GM11168 (cell line): ENCODE data around the gene ZNF75A.
"Not testable (repeated sequence)": the region's sequence is repeated elsewhere in the genome, so short reads cannot be mapped to it uniquely, and the experiment has no call there.

ENCODE experiments used
- in situ Hi-C: fragments of 300-500 bp; cut with MboI; formaldehyde crosslinking; loops from one replicate; pipeline ENCODE4 v1.12.0; 2022; ENCODE audit warnings: low sequenced_read_pairs; ENCODE audit not compliant: unreplicated experiment

ZNF75A gene

GRCh38 chr16:3305109-3306068, at the start of gene ZNF75A, which contains the start of gene TIGD7:
ZNF75A (plus strand) TSS chr16:3305497; CDS start chr16:3308429, 2,932 bp downstream.
TIGD7 (minus strand) TSS chr16:3305430; CDS start chr16:3300614, 4,816 bp downstream.
- in situ Hi-C loops = no loop called here

DNA sequence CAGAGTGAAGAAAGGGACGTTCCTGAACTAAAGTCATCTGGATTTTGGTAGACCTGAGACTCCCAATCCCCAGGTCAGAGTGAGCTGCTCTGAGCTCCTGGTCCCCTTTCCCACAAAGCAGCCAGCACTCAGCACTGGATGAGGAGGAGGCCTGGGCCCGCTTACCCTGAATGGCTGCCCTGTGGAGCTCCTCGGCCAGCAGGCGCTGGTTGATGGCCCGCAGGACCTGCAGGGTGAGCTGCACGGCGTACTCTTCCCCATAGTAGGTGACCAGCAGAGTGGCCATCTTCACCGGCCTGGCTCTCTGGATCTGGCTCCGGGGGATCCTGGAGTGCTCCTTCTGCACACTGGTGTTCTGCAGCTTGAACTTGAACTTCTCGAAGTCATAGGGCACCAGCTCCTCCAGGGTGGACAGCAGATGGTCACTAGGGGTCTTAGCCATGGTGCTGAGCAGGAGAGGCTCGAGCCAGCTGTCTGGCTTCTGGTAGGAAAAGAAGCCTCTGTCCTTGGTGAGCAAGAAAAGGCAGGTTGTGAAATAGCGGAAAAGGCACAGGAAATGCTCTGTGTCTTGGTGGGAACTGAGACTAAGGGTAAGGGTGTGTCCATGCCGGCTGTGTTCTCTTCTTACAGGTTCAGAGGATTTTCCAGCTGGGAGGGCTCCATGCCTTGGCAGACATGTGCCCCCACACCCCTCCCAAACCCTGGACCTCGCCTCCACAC, 49.0 kb upstream of the ZNF75A start, which contains the start of gene MEFV:
Gene MEFV, minus strand, starts transcription at position 488 of the 720 bp plus-strand sequence. Its CDS starts 46 bp downstream, at position 442.
- in situ Hi-C loops = no loop called here

DNA sequence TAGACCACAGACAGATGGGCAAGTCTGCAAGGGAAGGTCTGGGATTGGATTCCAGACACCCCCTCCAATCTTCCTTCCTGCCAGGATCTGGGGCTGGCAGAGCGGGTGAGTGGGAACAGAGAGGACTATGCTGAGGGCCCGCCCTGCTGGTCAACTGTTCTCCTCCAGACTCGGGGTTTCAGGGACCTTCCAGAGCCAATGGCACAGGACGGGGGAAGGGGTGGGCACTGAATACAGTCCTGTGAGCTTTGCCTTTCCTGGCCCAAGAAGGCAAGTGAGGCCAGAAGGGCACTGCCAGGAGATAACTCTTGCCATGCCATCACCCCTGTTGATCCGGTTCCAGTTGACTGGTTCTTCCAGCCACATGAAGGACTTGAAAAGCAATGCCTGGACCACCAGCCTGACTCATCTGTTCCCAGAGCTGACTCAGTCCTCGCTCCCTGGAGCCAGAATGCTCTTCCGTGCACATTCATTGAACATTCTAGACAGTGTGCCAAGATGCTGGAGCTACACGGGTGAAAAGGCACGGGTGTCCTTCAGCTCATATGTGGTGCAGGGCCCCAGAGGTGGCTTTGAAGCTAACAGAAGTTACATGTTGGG, 48.3 kb upstream of the ZNF75A start:
- in situ Hi-C loops = no loop called here

DNA sequence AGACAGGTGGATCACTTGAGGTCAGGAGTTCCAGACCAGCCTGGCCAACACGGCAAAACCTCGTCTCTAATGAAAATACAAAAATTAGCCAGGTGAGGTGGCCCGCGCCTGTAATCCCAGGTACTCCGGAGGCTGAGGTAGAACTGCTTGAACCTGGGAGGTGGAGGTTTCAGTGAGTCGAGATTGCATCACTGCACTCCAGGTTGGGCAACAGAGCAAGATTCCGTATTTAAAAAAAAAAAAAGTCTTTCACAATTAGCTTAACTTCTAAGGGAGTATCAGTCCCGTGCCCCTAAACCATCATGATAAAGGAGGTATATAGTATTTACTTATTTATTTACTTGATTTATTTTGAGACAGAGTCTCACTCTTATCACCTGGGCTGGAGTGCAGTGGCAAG, 45.5 kb upstream of the ZNF75A start:
- in situ Hi-C loops = no loop called here

GRCh38 chr16:3262517-3262916, 42.8 kb upstream of the ZNF75A start:
- in situ Hi-C loops = no loop called here

DNA sequence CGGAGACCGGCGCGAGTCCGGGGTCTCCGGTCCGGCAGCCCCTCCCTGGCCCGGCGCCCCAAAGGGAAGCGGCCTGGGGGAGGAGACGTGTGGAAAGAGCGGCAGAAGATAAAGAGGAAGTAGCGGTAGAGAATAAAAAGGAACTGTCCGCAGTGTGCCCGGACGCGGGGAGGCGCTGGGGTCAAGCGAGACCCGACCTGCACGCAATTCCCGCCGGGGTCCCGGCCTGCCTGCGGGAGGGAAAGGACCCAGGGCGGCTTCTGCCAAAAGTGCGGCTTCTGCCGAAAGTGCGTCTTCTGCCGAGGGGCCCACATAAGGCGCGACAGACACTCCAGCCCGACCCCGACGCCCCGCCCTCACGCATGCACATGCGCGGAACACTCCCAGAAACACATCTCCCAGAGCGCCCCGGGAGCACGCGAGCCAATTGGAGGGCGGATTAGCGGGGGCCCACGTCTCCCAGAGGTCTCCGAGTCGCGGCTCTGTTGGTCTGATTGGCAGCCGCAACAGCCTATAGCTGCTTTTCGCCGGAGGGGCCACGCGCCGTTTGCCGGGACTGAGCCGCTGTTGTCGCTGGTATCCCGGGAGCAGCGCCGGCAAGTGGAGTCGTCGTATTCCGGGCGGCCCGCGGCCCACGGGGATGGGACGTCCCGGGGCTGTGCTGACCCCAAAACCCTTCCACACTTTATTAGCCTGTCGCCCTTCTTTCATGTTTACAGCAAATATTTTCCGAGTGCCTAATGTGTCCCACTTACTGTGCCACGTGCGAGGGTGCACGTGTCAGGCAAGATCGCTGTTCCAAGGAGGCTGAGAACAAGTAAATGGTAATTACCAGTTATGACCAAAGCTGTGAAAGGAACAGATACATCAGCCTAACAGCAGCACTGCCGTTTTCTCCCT, 40.9 kb upstream of the ZNF75A start:
- in situ Hi-C loops = no loop called here

DNA sequence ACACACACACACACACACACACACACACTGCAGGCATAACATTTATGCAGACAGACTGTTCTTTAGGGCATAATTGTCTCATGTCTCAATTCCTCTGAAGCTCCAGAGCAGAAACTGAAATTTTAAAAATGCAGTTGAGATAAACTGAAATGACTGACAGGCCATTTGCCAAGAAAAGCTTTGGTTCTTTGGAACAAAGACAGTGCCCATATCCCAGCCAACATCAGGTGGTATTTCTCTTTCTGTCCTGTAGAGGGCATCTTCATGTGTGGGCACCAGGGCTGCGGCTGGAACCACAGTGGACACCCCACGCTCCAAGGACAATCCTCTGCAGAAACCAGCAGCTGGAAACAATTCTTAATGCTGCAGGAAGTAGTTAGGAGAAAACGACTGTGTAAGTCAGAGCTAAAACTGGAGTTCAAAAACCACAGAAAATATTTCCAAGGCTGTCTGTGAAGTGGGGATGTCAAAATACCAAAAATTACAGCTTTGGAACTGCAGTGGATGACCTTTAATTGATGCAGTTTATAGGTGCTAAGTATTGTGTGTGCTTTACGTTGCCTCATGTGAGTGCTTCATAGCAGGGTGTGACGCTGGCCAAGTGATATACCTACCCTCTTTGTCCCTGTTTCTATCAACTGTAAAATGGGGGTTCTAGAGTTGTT, 38.3 kb upstream of the ZNF75A start:
- in situ Hi-C loops = no loop called here

DNA sequence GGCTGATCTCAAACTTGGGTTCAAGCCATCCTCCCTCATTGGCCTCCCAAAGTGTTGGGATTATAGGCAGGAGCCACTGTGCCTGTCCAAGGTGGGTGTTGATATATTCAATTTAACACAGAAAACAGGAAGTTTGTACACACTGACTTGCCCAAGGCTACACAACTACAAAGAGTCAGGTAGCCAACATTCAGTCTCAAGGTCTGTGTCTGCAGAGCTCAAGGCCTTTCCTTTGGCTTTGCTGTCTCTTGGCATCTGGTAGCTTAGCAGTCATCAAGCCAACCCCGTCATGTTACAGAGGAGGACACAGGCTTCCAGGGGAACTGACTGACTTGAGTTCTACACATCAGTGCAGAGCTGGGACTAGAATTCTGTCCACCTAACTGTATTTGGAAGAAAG, 37.0 kb upstream of the ZNF75A start:
- in situ Hi-C loops = no loop called here

- in situ Hi-C loops = not testable (repeated sequence)
These were observed 34.6 kb upstream of the ZNF75A start for GRCh38 chr16:3270718-3271117.

GRCh38 chr16:3271281-3271680, 34.0 kb upstream of the ZNF75A start:
- in situ Hi-C loops = not testable (repeated sequence)

GRCh38 chr16:3274490-3274889, 30.8 kb upstream of the ZNF75A start:
- in situ Hi-C loops = no loop called here

GRCh38 chr16:3274947-3275346, 30.4 kb upstream of the ZNF75A start:
- in situ Hi-C loops = no loop called here

DNA sequence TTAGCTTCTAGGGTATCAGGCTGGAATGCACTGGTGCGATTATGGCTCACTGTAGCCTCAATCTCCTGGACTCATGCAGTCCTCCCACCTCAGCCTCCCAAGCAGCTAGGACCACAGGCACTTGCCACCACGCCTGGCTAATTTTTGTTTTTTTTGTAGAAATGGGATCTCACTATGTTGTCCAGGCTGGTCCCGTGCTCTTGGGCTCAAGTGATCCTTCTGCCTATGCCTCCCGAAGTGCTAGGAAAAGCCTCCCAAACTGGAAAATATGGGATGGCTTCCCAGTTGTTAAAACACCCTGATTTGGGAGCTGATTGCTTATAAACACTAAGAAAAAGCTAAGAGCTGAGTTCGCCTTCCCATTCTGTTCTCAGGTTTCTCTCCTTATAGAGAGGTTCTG, 28.6 kb upstream of the ZNF75A start:
- in situ Hi-C loops = no loop called here

GRCh38 chr16:3281222-3281820, 24.0 kb upstream of the ZNF75A start:
- in situ Hi-C loops = no loop called here

DNA sequence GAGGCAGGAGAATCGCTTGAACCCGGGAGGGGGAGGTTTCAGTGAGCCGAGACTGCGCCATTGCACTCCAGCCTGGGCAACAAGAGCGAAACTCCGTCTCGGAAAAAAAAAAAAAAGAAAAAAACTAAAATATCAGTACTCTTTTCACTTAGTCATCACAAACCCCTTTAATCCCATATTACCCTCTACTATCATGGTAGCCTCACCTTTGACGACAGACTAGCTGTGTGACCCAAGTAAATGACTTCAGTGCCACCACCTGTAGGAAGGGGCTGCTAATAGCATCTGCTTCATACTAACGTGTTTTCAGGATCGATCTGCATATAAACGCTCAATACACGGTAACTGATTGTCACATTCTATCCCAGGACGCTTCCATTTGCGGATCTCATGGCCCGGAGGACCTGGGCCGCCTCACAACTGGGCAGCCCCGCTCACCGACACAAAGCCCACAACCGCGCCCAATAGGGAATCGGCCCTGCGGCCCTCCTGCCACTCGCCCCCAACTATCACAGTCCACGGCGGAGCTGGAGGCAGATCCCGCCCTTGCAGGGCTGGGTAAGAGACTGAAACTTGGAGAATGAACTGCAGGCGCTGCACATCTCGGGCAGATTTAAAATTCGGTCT, 23.1 kb upstream of the ZNF75A start:
- in situ Hi-C loops = no loop called here

DNA sequence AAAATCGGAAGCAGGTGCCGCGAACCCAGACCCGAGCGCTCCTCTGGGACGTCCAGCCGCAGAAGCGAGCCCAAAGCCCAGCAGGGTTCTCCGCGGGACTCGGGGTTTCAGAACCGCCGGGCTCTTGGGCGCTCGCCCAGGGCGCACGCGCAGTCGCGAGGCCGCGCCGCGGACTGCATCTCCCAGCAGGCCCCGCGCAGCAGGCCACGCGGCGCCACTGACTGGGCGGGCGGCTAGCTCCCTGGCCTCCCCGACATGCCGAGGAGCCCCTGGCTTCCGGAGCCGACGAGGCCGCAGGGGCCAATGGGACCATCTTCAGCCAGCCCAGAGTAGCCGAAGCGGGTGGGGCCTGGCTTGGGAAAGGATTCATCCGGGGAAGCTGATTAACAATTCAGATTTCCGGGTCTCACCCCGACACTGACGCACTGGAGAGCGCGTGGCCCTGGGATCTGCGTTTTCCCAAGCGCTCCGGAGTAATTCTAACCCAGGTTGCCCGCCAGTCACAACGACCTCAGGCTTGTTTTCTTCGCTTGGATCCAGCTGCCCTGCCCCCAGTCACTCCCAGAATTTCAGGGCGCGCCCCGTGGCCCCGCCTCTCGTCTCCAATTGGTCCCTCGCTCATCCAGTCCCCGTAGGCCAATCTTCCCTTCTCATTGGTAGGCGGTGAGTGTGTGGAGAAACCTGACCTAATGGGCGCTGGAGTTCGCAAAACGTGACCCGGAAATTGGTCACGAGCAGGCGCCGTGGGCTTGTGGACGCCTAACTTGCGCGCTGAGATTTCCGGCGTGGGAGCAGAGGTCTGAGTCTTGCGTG, 22.4 kb upstream of the ZNF75A start, which contains the start of gene ZNF263:
Gene ZNF263, plus strand, starts transcription at position 762 of the 813 bp plus-strand sequence. CDS start 328 bp downstream, outside the sequence.
- in situ Hi-C loops = no loop called here
